Transverse colon (tissue), 4 donors: ENCODE data around the gene ZNF784.

Source experiments
- POLR2A ChIP-seq: fragments of 450-650 bp; IDR thresholded peaks from one replicate; pipeline ENCODE4 v1.6.1; 2016; ENCODE audit warnings: antibody characterized with exemption, mild to moderate bottlenecking, moderate library complexity
- POLR2AphosphoS5 ChIP-seq, 3 donors: sonication (generic); formaldehyde crosslinking; IDR thresholded peaks; one replicate each; pipeline ENCODE4 v1.6.1; 2016; ENCODE audit warnings: antibody characterized with exemption in 3 of 3
- TF ChIP-seq, protein P1 (sequence below), 5 experiments: fragments of 200-600 bp in 3 of 5; fragments of 450-650 bp in 2 of 5; sonication (generic) in 3 of 5; IDR thresholded peaks; 1 replicate in 2 of 5; 2 replicates in 3 of 5; pipeline ENCODE4 v1.5.1; 2016 to 2017; ENCODE audit warnings: antibody characterized with exemption in 5 of 5, inconsistent platforms in 3 of 5, mild to moderate bottlenecking in 2 of 5, moderate library complexity in 1 of 5

DNA sequence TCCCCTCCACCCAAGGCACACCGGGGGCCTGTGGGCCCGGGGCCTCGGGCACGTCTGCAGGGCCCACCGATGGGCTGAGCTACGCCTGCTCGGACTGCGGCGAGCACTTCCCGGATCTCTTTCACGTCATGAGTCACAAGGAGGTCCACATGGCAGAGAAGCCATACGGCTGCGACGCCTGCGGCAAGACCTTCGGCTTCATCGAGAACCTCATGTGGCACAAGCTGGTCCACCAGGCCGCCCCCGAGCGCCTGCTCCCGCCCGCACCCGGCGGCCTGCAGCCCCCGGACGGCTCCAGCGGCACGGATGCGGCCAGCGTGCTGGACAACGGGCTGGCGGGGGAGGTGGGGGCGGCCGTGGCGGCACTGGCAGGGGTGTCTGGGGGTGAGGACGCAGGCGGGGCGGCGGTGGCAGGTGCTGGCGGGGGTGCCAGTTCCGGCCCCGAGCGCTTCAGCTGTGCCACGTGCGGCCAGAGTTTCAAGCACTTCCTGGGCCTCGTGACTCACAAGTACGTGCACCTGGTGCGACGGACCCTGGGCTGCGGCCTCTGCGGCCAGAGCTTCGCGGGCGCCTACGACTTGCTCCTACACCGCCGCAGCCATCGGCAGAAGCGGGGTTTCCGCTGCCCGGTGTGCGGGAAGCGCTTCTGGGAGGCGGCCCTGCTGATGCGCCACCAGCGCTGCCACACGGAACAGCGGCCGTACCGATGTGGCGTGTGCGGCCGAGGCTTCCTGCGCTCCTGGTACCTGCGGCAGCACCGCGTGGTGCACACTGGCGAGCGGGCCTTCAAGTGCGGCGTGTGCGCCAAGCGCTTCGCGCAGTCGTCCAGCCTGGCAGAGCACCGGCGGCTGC, 8.6 kb downstream of the ZNF784 start:
- TF ChIP-seq, protein P1, sequence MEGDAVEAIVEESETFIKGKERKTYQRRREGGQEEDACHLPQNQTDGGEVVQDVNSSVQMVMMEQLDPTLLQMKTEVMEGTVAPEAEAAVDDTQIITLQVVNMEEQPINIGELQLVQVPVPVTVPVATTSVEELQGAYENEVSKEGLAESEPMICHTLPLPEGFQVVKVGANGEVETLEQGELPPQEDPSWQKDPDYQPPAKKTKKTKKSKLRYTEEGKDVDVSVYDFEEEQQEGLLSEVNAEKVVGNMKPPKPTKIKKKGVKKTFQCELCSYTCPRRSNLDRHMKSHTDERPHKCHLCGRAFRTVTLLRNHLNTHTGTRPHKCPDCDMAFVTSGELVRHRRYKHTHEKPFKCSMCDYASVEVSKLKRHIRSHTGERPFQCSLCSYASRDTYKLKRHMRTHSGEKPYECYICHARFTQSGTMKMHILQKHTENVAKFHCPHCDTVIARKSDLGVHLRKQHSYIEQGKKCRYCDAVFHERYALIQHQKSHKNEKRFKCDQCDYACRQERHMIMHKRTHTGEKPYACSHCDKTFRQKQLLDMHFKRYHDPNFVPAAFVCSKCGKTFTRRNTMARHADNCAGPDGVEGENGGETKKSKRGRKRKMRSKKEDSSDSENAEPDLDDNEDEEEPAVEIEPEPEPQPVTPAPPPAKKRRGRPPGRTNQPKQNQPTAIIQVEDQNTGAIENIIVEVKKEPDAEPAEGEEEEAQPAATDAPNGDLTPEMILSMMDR (IDR thresholded peaks at IDR 0.05): no peak
- TF ChIP-seq POLR2A: no peak
- TF ChIP-seq POLR2AphosphoS5 (IDR thresholded peaks at IDR 0.05): no peak
